Subcutaneous abdominal adipose tissue (tissue), 5 donors: Measurements from ENCODE around the gene LDLR.
A peak's percentile ranks its signal among the peaks of the same experiment; 100 is the strongest.
"Not testable (repeated sequence)": the region's sequence is repeated elsewhere in the genome, so short reads cannot be mapped to it uniquely, and the experiment has no call there.

ENCODE experiments used
- H3K27ac ChIP-seq: one replicate; pipeline ENCODE4 v1.7.0; 2013; ENCODE audit warnings: low read depth, mild to moderate bottlenecking, inconsistent platforms, low read length, moderate library complexity
- H3K27me3 ChIP-seq, 5 donors: one replicate each; pipeline ENCODE4 v1.7.0; 2013; ENCODE audit warnings: low read length in 5 of 5, inconsistent platforms in 1 of 5; ENCODE audit not compliant: control insufficient read depth in 5 of 5, insufficient read depth in 4 of 5
- H3K36me3 ChIP-seq, 5 donors: one replicate each; pipeline ENCODE4 v1.7.0; 2013; ENCODE audit warnings: low read length in 5 of 5; ENCODE audit not compliant: control insufficient read depth in 5 of 5, insufficient read depth in 5 of 5
- H3K4me1 ChIP-seq, 5 donors: one replicate each; pipeline ENCODE4 v1.7.0; 2013; ENCODE audit warnings: low read length in 5 of 5, mild to moderate bottlenecking in 3 of 5, moderate library complexity in 1 of 5; ENCODE audit not compliant: control insufficient read depth in 5 of 5, insufficient read depth in 5 of 5
- H3K4me3 ChIP-seq, 5 donors: one replicate each; pipeline ENCODE4 v1.7.0; 2013; ENCODE audit warnings: low read length in 5 of 5, low read depth in 1 of 5
- H3K9ac ChIP-seq, 5 donors: one replicate each; pipeline ENCODE4 v1.7.0; 2013; ENCODE audit warnings: low read length in 5 of 5, mild to moderate bottlenecking in 4 of 5, moderate library complexity in 3 of 5
- H3K9me3 ChIP-seq, 5 donors: one replicate each; pipeline ENCODE4 v1.7.0; 2013; ENCODE audit warnings: low read length in 5 of 5; ENCODE audit not compliant: control insufficient read depth in 5 of 5
- donor health status: healthy.
- donor health status: healthy.
- donor health status: healthy.
- donor health status: healthy.
- donor health status: healthy.

The LDLR gene

GRCh38 chr19:11090997-11091702 lies 1.9 kb downstream of the LDLR start:
- H3K9me3 ChIP-seq: no peaks in the 10 kb centered on the region
- peak overlapping the region; percentile 91 to 98 (median 95) for H3K9ac ChIP-seq
- peak overlapping the region; percentile 84 to 90 (median 86) for H3K4me3 ChIP-seq
- peak overlapping the region; percentile 99 for H3K27ac ChIP-seq
- H3K4me1 ChIP-seq: peaks cover 9 to 71% (median 54%) of the 10 kb centered on the region in 5 donors
- no peaks in the 10 kb centered on the region for H3K27me3 ChIP-seq
- H3K36me3 ChIP-seq: peaks cover 0 to 7% (median 0%) of the 10 kb centered on the region in 5 donors

- Histone ChIP-seq H3K9me3 (no peaks in the 10 kb centered on the region), H3K4me3 (peak overlapping the region; percentile 84 to 90 (median 86)), H3K27ac (peak overlapping the region; percentile 99), H3K27me3 (no peaks in the 10 kb centered on the region), H3K36me3 (peaks cover 0 to 7% (median 0%) of the 10 kb centered on the region in 5 donors), H3K9ac (peak overlapping the region; percentile 91 to 98 (median 95)), H3K4me1 (peaks cover 9 to 76% (median 60%) of the 10 kb centered on the region in 5 donors)
These were observed 2.5 kb downstream of the LDLR start for GRCh38 chr19:11091703-11092153.

- H3K27me3 ChIP-seq: no peaks in the 10 kb centered on the region
- H3K4me1 ChIP-seq: peaks cover 9 to 76% (median 60%) of the 10 kb centered on the region in 5 donors
- H3K36me3 ChIP-seq: peaks cover 0 to 7% (median 0%) of the 10 kb centered on the region in 5 donors
- H3K4me3 ChIP-seq: peak overlapping the region in 4 of 5 donors; percentile 24 to 90 (median 85)
- peak overlapping the region in 3 of 5 donors; percentile 54 to 96 (median 94) for H3K9ac ChIP-seq
- H3K27ac ChIP-seq: peak overlapping the region; percentile 99
- H3K9me3 ChIP-seq: no peaks in the 10 kb centered on the region
These were observed 2.9 kb downstream of the LDLR start for GRCh38 chr19:11092181-11092538.

GRCh38 chr19:11093689-11094238 lies 4.5 kb downstream of the LDLR start:
- no peak overlapping the region for H3K4me3 ChIP-seq
- H3K36me3 ChIP-seq: peaks cover 0 to 7% (median 0%) of the 10 kb centered on the region in 5 donors
- no peaks in the 10 kb centered on the region for H3K27me3 ChIP-seq
- H3K9ac ChIP-seq: no peak overlapping the region
- peaks cover 6 to 67% (median 53%) of the 10 kb centered on the region in 5 donors for H3K4me1 ChIP-seq
- H3K27ac ChIP-seq: peak overlapping the region; percentile 99
- peaks cover 0 to 2% (median 0%) of the 10 kb centered on the region in 5 donors for H3K9me3 ChIP-seq

- no peaks in the 10 kb centered on the region for H3K27me3 ChIP-seq
- H3K4me3 ChIP-seq: peak overlapping the region in 2 of 5 donors; percentile 3 to 17
- H3K9ac ChIP-seq: peak overlapping the region in 2 of 5 donors; percentile 47 to 63
- H3K9me3 ChIP-seq: peaks cover 0 to 2% (median 0%) of the 10 kb centered on the region in 5 donors
- peak overlapping the region; percentile 93 for H3K27ac ChIP-seq
- peaks cover 0 to 7% (median 0%) of the 10 kb centered on the region in 5 donors for H3K36me3 ChIP-seq
- peaks cover 6 to 59% (median 49%) of the 10 kb centered on the region in 5 donors for H3K4me1 ChIP-seq
These were observed 5.2 kb downstream of the LDLR start for GRCh38 chr19:11094520-11094894.

GRCh38 chr19:11096210-11096841 lies 7.1 kb downstream of the LDLR start:
- no peak overlapping the region for H3K9ac ChIP-seq

GRCh38 chr19:11097367-11097766 lies 8.1 kb downstream of the LDLR start:
- not testable (repeated sequence) for H3K27ac ChIP-seq, H3K27me3 ChIP-seq, H3K9ac ChIP-seq, H3K4me3 ChIP-seq, H3K9me3 ChIP-seq
- H3K4me1 ChIP-seq: peaks cover 4 to 44% (median 43%) of the 10 kb centered on the region in 5 donors
- peaks cover 0 to 19% (median 4%) of the 10 kb centered on the region in 5 donors for H3K36me3 ChIP-seq

More at GRCh38 chr19:11096210-11096841, 7.1 kb downstream of the LDLR start:
- peaks cover 0 to 17% (median 2%) of the 10 kb centered on the region in 5 donors for H3K36me3 ChIP-seq
- peak overlapping the region in 1 of 5 donors; percentile 7 for H3K4me3 ChIP-seq
- peak overlapping the region; percentile 93 for H3K27ac ChIP-seq
- no peaks in the 10 kb centered on the region for H3K27me3 ChIP-seq
- peaks cover 0 to 2% (median 0%) of the 10 kb centered on the region in 5 donors for H3K9me3 ChIP-seq
- H3K4me1 ChIP-seq: peaks cover 6 to 54% (median 49%) of the 10 kb centered on the region in 5 donors

GRCh38 chr19:11098327-11098726 lies 9.1 kb downstream of the LDLR start:
- no peak overlapping the region for H3K4me3 ChIP-seq
- H3K36me3 ChIP-seq: peaks cover 0 to 29% (median 14%) of the 10 kb centered on the region in 5 donors
- no peaks in the 10 kb centered on the region for H3K27me3 ChIP-seq
- H3K9ac ChIP-seq: no peak overlapping the region
- peaks cover 2 to 43% (median 34%) of the 10 kb centered on the region in 5 donors for H3K4me1 ChIP-seq
- peaks cover 0 to 2% (median 0%) of the 10 kb centered on the region in 5 donors for H3K9me3 ChIP-seq
- no peak overlapping the region for H3K27ac ChIP-seq

- no peaks in the 10 kb centered on the region for H3K27me3 ChIP-seq
- peaks cover 0 to 32% (median 19%) of the 10 kb centered on the region in 5 donors for H3K36me3 ChIP-seq
- H3K4me3 ChIP-seq: no peak overlapping the region
- H3K27ac ChIP-seq: no peak overlapping the region
- H3K9me3 ChIP-seq: peaks cover 0 to 2% (median 0%) of the 10 kb centered on the region in 5 donors
- H3K9ac ChIP-seq: no peak overlapping the region
- H3K4me1 ChIP-seq: peaks cover 2 to 37% (median 29%) of the 10 kb centered on the region in 5 donors
These were observed 9.6 kb downstream of the LDLR start for GRCh38 chr19:11098861-11099260.
